ENCODE measurements around the gene EPS8L3.
"Not testable (repeated sequence)": the region's sequence is repeated elsewhere in the genome, so short reads cannot be mapped to it uniquely, and the experiment has no call there.

Gene EPS8L3

DNA sequence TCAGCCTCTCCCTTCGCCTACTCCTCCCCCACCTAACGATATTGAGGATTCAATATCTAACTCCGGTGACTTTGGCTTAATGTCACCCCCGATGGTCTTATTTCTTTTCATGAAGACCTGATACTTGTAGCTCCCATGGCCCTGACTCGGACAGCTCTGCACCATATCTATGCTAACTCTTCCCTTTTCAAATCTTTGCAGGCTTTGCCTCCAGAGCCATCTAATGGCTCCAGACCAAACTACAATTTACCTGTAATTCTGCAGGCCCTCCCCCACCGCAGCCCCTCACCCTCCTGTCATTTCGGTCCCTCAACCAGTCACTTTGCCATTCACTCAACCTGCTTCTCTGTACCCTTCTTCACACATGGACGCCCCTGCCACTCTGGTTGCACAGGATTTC is 59.5 kb downstream of the EPS8L3 start:
- DNase-seq: no peak

DNA sequence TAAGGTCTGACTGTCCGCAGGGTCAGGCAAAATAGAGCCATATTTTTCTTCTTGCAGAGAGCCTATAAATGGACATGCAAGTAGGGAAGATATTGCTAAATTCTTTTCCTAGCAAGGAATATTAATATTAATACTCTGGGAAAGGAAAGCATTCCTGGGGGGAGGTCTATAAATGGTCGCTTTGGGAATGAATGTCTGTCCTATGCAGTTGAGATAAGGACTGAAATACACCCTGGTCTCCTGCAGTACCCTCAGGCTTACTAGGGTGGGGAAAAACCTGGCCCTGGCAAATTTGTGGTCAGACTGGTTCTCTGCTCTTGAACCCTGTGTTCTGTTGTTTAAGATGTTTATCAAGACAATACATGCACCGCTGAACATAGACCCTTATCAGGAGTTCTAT is 60.8 kb downstream of the EPS8L3 start:
- not testable (repeated sequence) for DNase-seq

Measured in activated effector memory CD4-positive, alpha-beta T cell treated with Interleukin-2 at 50 U/mL for 16 hours (primary cell).